IPS-11a (cell line): ENCODE results near the gene GNAT1.

Experiments used
- H3K4me3 ChIP-seq: one replicate; pipeline ENCODE4 v1.5.1; 2013; ENCODE audit warnings: low read depth, low read length, control low read depth

The GNAT1 gene

GRCh38 chr3:50217681-50218080 lies 26.3 kb downstream of the GNAT1 start:
- H3K4me3 ChIP-seq: no peak overlapping the region

- no peak overlapping the region for H3K4me3 ChIP-seq
Measured at GRCh38 chr3:50218448-50218847, 27.0 kb downstream of the GNAT1 start.

GRCh38 chr3:50219285-50219684 lies 27.9 kb downstream of the GNAT1 start:
- H3K4me3 ChIP-seq: no peak overlapping the region

GRCh38 chr3:50220109-50220508 lies 28.7 kb downstream of the GNAT1 start:
- no peak overlapping the region for H3K4me3 ChIP-seq

GRCh38 chr3:50221051-50221410 lies 29.6 kb downstream of the GNAT1 start:
- H3K4me3 ChIP-seq: no peak overlapping the region

- no peak overlapping the region for H3K4me3 ChIP-seq
Measured at GRCh38 chr3:50221411-50222168, 30.2 kb downstream of the GNAT1 start.

- H3K4me3 ChIP-seq: no peak overlapping the region
Measured at GRCh38 chr3:50222169-50222528, 30.7 kb downstream of the GNAT1 start.

- H3K4me3 ChIP-seq: no peak overlapping the region
Measured at GRCh38 chr3:50224639-50225038, 33.2 kb downstream of the GNAT1 start.

- H3K4me3 ChIP-seq: peak overlapping the region; percentile 28
Measured at GRCh38 chr3:50226888-50227389, 35.5 kb downstream of the GNAT1 start.

GRCh38 chr3:50227390-50228183 lies 36.2 kb downstream of the GNAT1 start:
- H3K4me3 ChIP-seq: peak overlapping the region; percentile 72

- H3K4me3 ChIP-seq: peak overlapping the region; percentile 72
Measured at GRCh38 chr3:50228184-50228763, 36.9 kb downstream of the GNAT1 start.

- H3K4me3 ChIP-seq: no peak overlapping the region
Measured at GRCh38 chr3:50229490-50229889, 38.1 kb downstream of the GNAT1 start.

- H3K4me3 ChIP-seq: no peak overlapping the region
Measured at GRCh38 chr3:50230104-50230793, 38.8 kb downstream of the GNAT1 start.

GRCh38 chr3:50230794-50231125 lies 39.4 kb downstream of the GNAT1 start:
- H3K4me3 ChIP-seq: no peak overlapping the region

- no peak overlapping the region for H3K4me3 ChIP-seq
Measured at GRCh38 chr3:50231581-50231980, 40.2 kb downstream of the GNAT1 start.

- no peak overlapping the region for H3K4me3 ChIP-seq
Measured at GRCh38 chr3:50232303-50232702, 40.9 kb downstream of the GNAT1 start.

- no peak overlapping the region for H3K4me3 ChIP-seq
Measured at GRCh38 chr3:50233176-50233575, 41.8 kb downstream of the GNAT1 start.

GRCh38 chr3:50235716-50236483 lies 44.5 kb downstream of the GNAT1 start, which contains the start of gene GNAI2:
GNAI2 (plus strand) TSS chr3:50236204; CDS start chr3:50236336, 132 bp downstream.
- peak within 1 kb of the TSS; percentile 83 for H3K4me3 ChIP-seq

GRCh38 chr3:50236484-50237132 lies 45.2 kb downstream of the GNAT1 start:
- peak overlapping the region; percentile 83 for H3K4me3 ChIP-seq

GRCh38 chr3:50237133-50237651 lies 45.8 kb downstream of the GNAT1 start:
- peak overlapping the region; percentile 83 for H3K4me3 ChIP-seq
